HUES48 (cell line): ENCODE measurements around the gene DIPK1C.

Source experiments
- H3K27ac ChIP-seq: one replicate; pipeline ENCODE4 v1.7.0; 2013; ENCODE audit warnings: low read depth, low read length, inconsistent platforms
- H3K27me3 ChIP-seq: 2 replicates; pipeline ENCODE4 v1.6.1; 2013; ENCODE audit warnings: mild to moderate bottlenecking, low read length; ENCODE audit not compliant: control insufficient read depth, insufficient read depth
- H3K36me3 ChIP-seq: 2 replicates; pipeline ENCODE4 v1.6.1; 2013; ENCODE audit warnings: low read length; ENCODE audit not compliant: control insufficient read depth, insufficient read depth
- H3K4me1 ChIP-seq: 2 replicates; pipeline ENCODE4 v1.6.1; 2013; ENCODE audit warnings: mild to moderate bottlenecking, low read length; ENCODE audit not compliant: control insufficient read depth, insufficient read depth
- H3K4me3 ChIP-seq: 2 replicates; pipeline ENCODE4 v1.5.1; 2013; ENCODE audit warnings: mild to moderate bottlenecking, low read depth, low read length
- H3K9ac ChIP-seq: 2 replicates; pipeline ENCODE4 v1.6.1; 2013; ENCODE audit warnings: mild to moderate bottlenecking, low read depth, low read length, moderate library complexity
- H3K9me3 ChIP-seq: 2 replicates; pipeline ENCODE4 v1.6.1; 2013; ENCODE audit warnings: low read length; ENCODE audit not compliant: control insufficient read depth, insufficient read depth

The DIPK1C gene

DNA sequence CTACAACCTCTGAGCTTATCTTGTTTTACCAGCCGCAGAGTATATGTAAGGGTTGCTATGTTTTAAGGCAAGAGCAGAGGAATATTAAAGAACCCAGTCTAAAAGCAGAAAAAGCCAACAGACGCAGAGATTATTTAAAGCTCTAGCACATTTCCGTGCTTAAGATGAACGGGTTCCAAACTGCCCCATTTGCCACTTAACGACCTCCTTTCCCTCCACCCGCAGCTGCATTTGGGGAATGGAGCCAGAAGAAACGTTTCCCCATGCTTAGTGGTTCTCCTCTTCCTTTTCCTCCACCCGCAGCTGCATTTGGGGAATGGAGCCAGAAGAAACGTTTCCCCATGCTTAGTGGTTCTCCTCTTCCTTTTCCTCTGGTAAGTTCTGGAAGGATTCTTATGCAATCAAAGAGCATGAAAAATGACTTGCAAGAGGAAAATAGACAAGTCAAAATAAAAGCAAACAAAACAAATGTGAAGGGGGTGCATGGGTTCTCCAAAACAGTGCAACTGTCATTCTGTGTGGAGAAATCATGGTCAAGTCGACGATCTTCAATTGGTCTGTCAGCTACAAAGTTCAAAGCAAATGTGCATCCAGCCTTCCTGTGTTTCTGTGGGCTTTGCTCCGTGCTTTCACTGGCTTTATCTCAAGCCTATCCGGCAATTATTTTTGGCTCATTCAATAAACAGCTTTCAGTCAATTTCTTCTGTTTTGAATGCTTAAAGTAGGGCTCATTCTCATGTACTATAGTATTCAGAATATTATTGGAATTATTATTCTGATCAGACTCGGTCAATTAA is 57.8 kb downstream of the DIPK1C start:
- Histone ChIP-seq H3K9me3 (no peaks in the 10 kb centered on the region), H3K27ac (no peak overlapping the region), H3K27me3 (no peaks in the 10 kb centered on the region), H3K4me3 (no peak overlapping the region), H3K9ac (no peak overlapping the region), H3K4me1 (no peaks in the 10 kb centered on the region), H3K36me3 (no peaks in the 10 kb centered on the region)

DNA sequence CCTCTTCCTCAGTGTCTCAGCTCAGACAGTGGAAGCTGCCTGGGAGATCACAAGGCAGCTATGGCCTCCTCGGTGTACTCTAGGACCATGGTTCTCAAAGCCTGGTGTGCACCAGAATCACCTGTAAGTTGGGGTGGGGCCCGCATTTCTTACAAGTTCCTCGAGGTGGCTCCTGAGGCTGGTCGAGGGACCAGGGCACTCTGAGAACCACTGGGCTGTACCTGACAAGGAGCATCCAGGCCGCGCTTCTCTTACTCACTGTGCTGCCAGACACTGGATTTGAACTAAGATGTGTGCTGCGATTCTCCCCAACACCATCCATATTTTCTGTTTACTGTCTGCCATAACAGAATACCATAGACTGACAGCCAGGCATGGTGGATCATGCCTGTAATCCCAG is 59.5 kb downstream of the DIPK1C start:
- H3K36me3 ChIP-seq, result no peaks in the 10 kb centered on the region
- no peak overlapping the region for H3K9ac ChIP-seq
- no peaks in the 10 kb centered on the region for H3K27me3 ChIP-seq
- no peaks in the 10 kb centered on the region for H3K4me1 ChIP-seq
- no peak overlapping the region for H3K27ac ChIP-seq
- H3K9me3 ChIP-seq, result no peaks in the 10 kb centered on the region
- H3K4me3 ChIP-seq, result no peak overlapping the region

DNA sequence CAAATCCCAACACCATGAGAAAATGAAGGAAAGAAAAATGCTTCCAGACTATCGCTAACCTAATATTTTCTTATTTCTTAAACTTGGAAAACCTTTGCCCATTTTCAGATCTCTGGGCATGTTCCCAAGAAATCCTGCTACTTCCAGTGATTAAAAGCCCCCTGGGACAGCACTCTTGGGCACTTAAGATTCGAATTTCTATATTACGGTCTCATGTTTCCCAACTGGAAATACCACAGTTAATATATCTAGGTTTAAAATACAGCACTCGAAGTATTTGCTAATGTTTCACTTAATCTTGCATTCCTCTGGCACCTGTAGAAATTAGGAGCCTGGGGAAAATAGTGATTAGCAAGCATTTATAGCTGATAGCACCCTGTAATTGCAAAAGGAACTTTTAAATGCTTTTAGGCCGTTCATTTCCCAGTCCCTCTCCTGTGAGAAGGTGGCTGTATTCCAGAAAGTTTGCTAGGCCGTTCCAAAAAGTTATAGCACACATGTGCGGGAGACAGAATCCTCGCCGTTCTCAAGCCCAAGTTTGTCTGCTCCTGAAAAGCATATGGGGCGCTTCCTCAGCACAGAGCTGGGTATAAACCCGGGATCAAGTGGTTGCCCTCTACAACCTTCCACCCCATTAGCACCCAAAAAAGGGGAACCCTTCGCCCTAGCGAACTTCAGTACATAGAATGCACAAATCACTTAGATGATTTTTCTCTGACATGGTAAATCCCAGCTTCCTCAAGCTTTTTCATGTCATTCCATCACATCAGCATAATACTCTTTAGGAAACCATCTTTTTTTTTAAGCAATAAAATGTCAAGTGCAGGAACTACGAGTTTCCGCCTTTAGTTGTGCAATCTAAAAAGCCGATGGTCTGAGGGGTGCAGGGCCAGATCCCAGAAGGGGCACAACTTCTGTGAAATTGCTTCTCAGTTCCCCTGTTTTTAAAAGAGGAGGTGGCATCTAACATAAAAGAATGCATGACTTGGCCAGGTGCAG is 60.6 kb downstream of the DIPK1C start:
- H3K4me3 ChIP-seq, result no peak overlapping the region
- H3K36me3 ChIP-seq, result no peaks in the 10 kb centered on the region
- H3K27ac ChIP-seq, result no peak overlapping the region
- H3K9ac ChIP-seq, result no peak overlapping the region
- H3K27me3 ChIP-seq, result no peaks in the 10 kb centered on the region
- no peaks in the 10 kb centered on the region for H3K9me3 ChIP-seq
- no peaks in the 10 kb centered on the region for H3K4me1 ChIP-seq

DNA sequence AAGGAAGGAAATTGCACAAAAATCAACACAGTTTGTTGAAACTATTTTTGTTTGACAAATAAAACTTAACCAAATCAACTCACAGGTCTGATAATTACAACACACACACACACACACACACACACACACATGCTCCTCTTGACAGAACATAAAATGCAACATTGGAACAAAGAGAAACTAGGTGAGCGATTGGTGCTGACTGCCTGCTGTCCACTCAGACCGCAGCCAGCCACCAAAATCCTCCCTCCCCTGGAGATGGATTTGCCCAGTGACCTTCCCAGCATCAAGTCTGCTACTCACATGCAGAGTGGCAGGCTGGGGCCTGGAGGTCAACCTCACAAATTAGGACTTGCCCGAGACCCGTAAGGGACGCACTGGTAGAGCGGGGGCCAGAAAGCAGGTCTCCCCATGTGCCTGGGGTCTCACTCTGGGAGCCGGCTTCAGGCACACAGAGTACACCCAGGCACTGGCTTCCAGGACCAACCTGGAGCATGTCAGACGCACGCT is 61.4 kb downstream of the DIPK1C start:
- no peak overlapping the region for H3K9ac ChIP-seq
- H3K4me3 ChIP-seq, result no peak overlapping the region
- no peaks in the 10 kb centered on the region for H3K4me1 ChIP-seq

DNA sequence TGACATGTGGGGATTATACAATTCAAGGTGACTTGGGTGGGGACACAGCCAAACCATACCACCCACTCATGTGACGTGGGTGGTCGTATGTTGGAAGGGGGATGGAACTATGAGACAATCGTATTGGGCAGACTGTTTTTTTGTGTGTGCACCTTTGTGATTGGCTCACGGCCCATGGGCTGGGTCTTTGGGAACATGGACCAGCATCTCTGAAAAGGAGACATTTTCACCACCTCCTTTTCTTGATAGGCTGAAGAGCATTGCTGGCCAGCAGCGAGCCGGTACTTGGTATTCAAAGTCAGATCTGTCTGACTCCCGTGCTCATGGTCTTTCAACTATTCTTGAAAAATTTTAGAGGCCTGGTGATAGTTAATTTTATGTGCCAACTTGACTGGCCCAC is 62.1 kb downstream of the DIPK1C start:
- Histone ChIP-seq H3K9me3 (no peaks in the 10 kb centered on the region), H3K4me1 (no peaks in the 10 kb centered on the region), H3K27me3 (no peaks in the 10 kb centered on the region), H3K36me3 (no peaks in the 10 kb centered on the region), H3K4me3 (no peak overlapping the region), H3K9ac (no peak overlapping the region), H3K27ac (no peak overlapping the region)

More for the DNA sequence above, 61.4 kb downstream of the DIPK1C start:
- H3K9me3 ChIP-seq, result no peaks in the 10 kb centered on the region
- H3K36me3 ChIP-seq, result no peaks in the 10 kb centered on the region
- no peaks in the 10 kb centered on the region for H3K27me3 ChIP-seq
- H3K27ac ChIP-seq, result no peak overlapping the region

DNA sequence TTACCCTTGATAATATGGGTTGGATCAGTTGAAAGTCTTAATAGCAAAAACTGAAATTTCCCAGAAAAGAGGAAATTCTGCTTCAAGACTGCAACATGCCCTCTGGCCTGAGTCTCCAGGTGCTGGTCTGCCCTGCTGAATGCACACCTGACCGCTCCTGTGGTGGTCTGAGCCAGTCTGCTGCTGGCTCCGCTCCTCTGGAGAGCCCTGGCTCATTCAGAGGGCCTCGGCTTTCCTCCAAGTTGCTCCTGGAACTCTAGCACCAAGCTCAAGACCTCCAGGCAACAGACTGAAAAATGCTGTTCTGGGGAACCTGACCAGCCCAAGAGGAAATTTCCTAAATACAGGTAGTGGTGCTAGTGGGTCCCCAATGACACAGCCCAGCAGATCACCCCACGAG is 64.8 kb downstream of the DIPK1C start:
- no peaks in the 10 kb centered on the region for H3K27me3 ChIP-seq
- H3K4me1 ChIP-seq, result no peaks in the 10 kb centered on the region

DNA sequence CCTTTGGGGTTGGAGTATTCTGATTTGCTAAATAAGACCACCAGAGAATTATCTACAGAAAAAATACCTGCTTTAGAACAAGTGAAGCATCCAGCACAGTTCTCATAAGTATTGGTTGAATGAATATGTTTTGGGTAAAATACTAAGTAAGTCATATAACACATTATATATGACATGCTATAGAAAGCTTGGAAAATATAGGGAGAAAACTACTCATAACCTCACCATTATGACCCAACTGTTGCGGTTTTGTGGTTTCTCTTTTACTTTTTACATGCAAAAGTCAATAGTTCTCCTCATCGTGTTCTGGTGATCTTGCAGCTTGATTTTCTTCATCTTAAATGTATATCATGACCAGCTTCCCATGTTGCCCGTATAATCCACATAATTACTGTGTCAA is 66.2 kb downstream of the DIPK1C start:
- Histone ChIP-seq H3K36me3 (no peaks in the 10 kb centered on the region), H3K9ac (no peak overlapping the region), H3K27me3 (no peaks in the 10 kb centered on the region), H3K9me3 (no peaks in the 10 kb centered on the region), H3K4me3 (no peak overlapping the region), H3K27ac (no peak overlapping the region), H3K4me1 (no peaks in the 10 kb centered on the region)

More for the DNA sequence above, 64.8 kb downstream of the DIPK1C start:
- Histone ChIP-seq H3K4me3 (no peak overlapping the region), H3K27ac (no peak overlapping the region), H3K36me3 (no peaks in the 10 kb centered on the region), H3K9me3 (no peaks in the 10 kb centered on the region), H3K9ac (no peak overlapping the region)

DNA sequence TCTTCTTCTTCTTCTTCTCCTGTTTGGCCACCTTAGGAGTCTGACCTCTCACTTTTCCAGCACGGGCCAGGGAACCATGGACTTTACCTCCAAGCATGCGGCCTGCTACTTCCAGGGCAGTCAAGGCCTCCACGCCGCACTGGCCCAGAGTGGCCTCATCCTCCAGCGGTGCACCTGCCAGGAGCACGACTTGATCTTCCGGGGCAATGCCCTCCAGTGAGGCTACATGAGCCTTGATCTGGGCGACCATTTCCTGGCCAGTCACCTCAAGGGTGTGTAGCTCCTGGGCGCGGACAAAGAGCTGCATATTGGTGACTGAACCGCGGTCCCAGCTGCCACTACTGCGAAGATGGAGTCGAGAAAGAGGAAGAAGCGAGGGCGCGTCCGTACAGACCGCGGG is 67.1 kb downstream of the DIPK1C start:
- no peak overlapping the region for H3K9ac ChIP-seq
- H3K36me3 ChIP-seq, result no peaks in the 10 kb centered on the region
- H3K4me1 ChIP-seq, result no peaks in the 10 kb centered on the region
- no peak overlapping the region for H3K4me3 ChIP-seq
- no peaks in the 10 kb centered on the region for H3K27me3 ChIP-seq
- no peaks in the 10 kb centered on the region for H3K9me3 ChIP-seq
- H3K27ac ChIP-seq, result no peak overlapping the region

DNA sequence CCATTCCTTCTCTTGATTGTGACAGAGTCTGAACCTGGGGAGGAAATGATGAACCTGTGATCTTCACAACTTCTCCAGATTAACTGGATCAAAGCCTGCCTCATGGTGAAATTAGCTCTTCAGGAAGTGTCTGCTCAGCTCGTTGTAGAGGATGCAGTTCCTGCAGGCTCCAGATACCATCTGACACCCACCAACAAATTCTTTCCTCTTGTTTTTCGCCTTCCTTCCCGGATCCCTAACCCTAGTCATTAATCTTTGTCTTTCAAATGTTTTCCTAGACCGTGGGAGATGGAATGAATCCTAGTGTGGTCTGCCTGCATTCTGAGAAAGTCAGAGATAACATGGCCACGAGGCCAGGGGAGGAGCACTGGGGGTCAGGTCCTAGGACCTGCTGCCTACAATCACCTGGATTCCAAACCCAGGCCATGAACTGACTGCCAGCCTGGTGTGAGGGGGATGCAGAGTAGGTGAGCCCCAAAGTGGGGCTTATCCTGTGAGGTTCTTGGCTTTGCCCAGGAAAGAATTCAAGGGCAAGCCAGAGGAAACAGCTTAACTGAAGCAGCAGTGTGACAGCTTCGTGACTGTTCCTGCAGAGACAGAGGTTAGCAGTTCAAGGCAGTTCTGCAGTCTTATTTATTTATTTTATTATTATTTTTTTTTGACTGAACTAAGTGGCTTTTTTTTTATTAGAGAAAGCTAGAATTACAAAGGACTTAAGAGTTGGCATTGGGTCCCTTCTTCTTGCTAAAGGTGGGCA is 67.8 kb downstream of the DIPK1C start:
- H3K9ac ChIP-seq, result no peak overlapping the region

DNA sequence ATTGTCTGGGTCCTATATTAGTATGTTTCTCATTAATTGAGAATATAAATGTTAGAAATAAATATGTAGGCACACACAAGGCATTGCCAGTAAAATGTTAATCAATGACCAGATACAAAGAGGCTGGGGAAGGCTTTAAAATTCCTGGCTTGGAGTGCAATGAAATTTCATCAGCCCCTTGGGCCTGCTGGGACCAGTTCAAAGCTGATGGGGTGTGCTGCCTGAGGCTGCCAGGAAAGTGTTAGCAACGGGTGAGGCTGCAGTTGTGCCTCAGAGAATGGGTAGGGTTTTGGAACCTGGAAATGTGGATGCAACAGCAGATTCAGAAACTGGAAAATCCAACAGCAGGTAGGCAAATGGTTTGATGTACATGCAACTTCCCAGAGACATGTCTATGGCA is 68.9 kb downstream of the DIPK1C start:
- H3K27ac ChIP-seq, result no peak overlapping the region
- no peaks in the 10 kb centered on the region for H3K27me3 ChIP-seq
- no peaks in the 10 kb centered on the region for H3K9me3 ChIP-seq
- H3K4me3 ChIP-seq, result no peak overlapping the region
- no peak overlapping the region for H3K9ac ChIP-seq
- no peaks in the 10 kb centered on the region for H3K36me3 ChIP-seq
- peaks cover 5% of the 10 kb centered on the region for H3K4me1 ChIP-seq

More for the DNA sequence above, 67.8 kb downstream of the DIPK1C start:
- Histone ChIP-seq H3K27ac (no peak overlapping the region), H3K27me3 (no peaks in the 10 kb centered on the region), H3K36me3 (no peaks in the 10 kb centered on the region), H3K4me3 (no peak overlapping the region), H3K4me1 (no peaks in the 10 kb centered on the region), H3K9me3 (no peaks in the 10 kb centered on the region)
